Measurements from ENCODE around the gene PEX5L.
A peak's percentile ranks its signal among the peaks of the same experiment; 100 is the strongest.

The PEX5L gene

DNA sequence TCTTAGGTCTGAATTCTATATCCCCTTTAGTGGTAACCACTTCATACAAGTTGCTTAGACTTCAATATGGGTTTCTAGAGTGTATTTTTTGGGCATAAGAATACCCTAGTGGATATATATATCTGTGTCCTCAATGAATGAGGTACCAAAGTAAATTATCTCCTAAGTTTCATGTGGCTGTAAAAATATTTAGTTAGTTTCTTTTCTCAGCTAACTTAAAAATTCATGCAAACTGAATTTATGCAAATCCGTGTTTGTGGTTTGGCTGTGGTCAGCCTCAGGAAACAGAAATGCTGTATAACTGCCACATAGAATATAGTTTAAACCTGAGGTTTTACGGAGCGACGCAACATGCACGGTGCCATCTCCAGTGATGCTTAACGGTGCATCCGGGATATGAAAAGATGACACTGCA is 80.3 kb downstream of the PEX5L start:
- peak; percentile 70 for DNase-seq (ENCODE audit: low spot score)

GRCh38 chr3:179955809-179956208 is 80.9 kb downstream of the PEX5L start:
- no peak for DNase-seq (ENCODE audit: low spot score)

GRCh38 chr3:179955286-179955685 is 81.5 kb downstream of the PEX5L start:
- no peak for DNase-seq (ENCODE audit: low spot score)

DNA sequence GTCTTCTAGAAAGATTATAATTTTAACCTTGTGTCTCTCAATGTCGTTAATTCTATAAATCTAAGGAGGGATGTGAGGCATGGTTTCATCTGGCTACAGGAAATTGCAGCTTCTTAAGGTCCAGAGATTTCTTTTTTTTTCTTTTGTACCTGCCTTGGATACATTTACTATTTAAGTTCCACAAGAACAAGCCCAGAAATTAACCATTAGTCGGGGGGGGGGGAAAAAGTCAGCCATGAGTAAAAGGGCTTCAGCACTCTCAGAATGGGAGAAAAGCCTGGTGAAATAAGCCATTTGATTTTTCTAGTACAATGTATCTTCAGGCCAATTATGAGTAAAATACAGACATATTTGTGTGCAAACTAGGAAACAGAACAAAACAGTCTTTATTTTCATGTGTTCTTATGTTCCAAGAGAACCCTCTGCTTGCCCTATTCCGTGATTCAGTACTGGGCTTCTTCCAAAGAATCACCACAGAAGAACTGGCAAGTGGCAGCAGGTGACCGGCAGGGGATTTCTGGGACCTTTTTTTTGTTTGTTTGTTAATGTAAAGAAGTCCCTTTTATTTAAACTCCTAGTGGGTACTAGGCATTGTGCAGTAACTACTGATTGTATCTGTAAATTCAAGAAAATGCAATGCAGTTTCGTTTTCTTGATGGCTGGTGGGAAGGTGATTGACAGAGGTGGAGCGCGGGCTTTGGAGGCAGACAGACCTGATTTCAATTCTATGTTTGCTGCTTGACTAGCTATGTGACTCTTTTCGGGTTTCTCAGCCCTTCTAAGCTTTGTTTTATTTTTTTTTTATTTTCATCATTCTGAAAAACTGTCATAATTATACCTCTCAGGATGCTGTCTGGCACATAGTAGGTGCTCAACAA is 82.5 kb downstream of the PEX5L start:
- DNase-seq (ENCODE audit: low spot score): no peak

- no peak for DNase-seq (ENCODE audit: low spot score)
These were observed 85.9 kb downstream of the PEX5L start for GRCh38 chr3:179950840-179951239.

GRCh38 chr3:179949869-179950268 is 86.9 kb downstream of the PEX5L start:
- DNase-seq (ENCODE audit: low spot score): no peak

DNA sequence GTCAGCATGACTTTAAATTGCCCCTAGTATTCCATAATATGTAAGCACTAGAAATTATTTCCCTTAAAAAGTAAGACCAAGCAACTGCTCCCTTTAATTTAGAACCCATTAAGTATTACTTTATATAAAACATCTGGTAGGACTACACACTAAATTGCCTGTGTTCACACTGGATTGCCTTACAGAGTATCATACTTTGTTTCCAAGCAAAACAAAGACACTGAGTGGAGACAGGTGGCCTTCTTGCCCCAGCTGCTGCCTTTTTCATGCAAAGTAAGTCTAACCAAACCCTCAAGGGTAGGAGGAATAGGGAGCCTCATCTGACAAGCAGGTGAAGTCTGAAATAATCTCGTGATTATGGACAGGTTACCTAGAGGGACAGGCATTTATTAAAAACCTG is 87.3 kb downstream of the PEX5L start:
- no peak for DNase-seq (ENCODE audit: low spot score)

DNA sequence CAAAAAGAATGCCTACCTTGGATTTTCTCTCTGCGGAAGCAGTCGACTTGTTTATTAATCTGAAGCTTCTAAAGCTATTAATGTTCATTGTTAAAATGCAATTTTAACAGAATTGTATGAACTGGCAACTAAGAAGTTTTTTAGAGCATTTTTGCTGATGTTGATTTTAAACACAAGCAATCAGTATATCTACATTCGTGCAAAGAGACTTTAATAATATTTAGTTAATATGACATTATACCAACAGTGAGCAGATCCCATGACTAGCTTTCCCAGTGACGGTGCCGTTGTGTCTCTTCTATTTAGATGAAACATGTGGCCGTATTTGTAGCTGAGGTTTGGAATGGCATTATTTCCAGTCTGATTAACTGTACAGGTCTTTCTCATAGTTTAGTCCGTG is 88.0 kb downstream of the PEX5L start:
- DNase-seq (ENCODE audit: low spot score): no peak

GRCh38 chr3:179945569-179945968 is 91.2 kb downstream of the PEX5L start:
- no peak for DNase-seq (ENCODE audit: low spot score)

DNA sequence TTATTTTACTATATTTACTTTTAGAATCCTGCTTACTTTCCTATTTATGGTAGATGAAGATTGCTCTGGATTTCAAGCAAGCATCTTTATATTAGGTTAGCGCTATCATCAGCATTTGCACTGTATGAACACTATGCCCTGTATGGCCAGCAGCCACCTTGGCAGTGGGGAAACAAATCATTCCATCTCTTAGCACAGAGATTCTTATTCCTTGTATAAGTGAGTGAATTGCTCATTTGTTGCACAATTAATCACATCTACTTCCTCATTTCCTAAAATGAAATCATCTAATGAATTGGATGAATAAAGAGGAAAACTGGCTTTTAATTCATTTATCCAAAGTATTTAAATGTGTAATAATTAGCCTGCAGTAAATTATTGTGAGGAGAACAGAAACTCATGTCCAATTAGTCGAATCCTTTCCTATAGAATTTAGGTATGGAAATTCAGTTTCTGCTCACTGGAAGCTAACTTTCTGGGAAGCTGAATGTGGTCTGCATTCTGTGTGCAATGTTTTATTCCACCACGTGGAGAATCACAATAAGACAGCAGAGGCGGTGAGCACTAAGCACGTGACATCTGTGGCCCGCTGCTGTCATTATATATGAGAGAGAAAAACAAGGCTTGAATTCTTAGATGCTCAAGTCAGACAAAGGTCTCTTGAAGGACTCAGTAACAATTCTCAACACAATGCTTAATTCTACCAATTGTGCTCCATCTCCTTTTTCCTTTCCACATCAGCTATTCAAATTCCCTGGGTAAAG is 93.4 kb downstream of the PEX5L start:
- no peak for DNase-seq (ENCODE audit: low spot score)

DNA sequence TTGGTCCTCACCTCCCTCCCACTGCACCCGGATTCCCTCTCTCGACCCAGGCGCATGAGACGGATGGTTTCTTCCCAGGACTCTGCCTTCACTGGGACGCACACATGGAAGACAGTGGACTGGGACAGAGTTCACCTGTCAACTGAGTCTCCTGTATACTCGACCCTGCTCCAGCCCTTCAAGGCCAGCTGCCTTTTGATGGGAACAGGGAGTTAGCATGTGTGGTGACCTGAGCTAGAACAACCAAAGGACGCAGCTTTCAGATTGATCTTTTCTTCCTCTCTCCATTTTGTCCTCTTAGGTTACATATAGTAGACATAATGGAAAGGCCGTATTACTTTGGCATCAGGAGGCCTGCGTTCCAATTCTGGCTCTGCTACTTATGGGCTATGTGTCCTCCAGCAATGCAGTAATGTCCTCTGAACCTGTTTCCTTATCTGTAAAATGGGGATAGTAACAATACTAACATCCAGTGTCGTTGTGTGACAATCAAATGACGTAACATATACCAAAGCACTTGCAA is 94.1 kb downstream of the PEX5L start:
- DNase-seq (ENCODE audit: low spot score): no peak

- no peak for DNase-seq (ENCODE audit: low spot score)
These were observed 101.0 kb downstream of the PEX5L start for GRCh38 chr3:179935710-179936109.

DNA sequence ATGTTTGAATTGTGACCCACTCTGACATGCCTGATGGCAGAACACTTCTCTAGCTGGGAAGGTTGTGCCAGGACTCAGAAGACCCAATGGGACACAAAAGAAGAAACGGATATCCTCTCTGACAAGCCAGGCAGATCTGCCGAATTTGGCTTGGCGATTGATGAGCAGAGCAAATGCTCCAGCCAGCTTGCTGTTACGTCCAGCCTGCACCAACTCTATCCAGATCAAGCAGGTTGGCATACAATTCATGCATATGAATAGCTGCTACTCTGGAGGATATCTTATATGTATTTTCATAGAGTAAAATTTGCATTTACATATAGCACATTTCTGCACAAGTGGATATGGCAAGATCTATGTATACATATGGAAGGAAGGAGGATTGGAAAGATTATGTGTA is 102.8 kb downstream of the PEX5L start:
- no peak for DNase-seq (ENCODE audit: low spot score)

- DNase-seq (ENCODE audit: low spot score): no peak
These were observed 103.7 kb downstream of the PEX5L start for GRCh38 chr3:179933080-179933479.

DNA sequence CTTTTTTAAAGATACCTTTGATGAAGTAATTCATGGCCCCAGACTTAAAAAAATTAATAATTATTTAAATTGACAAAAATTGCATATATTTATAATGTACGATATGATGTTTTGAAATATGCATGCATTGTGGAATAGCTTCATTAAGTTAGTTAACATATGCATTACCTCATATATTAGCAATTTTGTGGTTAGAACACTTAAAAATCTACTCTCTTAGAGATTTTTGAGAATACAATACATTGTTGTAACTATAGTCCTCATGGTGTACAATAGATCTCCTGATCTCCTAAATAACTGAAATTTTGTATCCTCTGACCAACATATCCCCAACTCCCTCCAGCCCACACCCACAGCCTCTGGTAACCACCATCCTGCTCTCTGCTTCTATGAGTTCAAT is 104.1 kb downstream of the PEX5L start:
- no peak for DNase-seq (ENCODE audit: low spot score)

DNA sequence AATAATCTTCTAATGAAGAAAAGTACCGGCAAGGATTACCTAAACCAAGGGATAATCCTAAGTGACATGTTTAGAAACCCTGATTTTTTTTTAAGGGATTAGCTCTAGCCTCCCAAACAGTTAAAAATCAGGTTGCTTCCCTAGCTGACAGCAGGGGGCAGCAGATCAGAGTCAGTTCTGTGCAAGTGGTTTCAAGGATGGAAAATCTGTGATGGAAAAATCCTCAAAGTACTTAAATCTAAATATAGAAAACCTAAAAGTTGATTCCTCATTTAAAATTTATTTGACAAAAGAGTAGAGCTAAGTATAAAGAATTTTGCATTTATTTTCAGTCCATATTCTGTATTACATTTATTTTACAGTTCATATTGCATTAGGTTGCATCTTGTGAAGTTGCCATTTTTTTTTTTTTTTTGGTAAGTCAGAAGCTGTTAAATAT is 107.6 kb downstream of the PEX5L start:
- peak; percentile 50 for DNase-seq (ENCODE audit: low spot score)

DNA sequence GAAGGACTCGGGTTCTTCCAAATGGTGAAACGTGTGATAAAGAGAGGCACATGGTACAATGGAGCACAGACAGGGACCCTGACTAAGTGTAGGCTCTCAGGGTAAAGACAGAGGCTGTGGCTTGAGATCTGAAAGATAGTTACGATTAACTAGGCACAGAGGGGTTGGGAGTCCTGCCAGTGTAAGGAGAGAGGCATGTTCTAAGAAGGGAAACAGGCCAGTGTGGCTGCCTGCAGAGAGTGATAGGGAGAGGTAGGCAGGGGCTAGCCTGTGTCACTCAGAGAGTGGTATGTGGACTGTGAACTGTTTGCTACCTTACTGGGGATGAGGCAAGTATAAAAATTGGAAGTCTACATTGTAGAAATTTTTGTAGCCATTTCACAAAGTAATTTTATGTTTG is 109.5 kb downstream of the PEX5L start:
- DNase-seq (ENCODE audit: low spot score): no peak

DNA sequence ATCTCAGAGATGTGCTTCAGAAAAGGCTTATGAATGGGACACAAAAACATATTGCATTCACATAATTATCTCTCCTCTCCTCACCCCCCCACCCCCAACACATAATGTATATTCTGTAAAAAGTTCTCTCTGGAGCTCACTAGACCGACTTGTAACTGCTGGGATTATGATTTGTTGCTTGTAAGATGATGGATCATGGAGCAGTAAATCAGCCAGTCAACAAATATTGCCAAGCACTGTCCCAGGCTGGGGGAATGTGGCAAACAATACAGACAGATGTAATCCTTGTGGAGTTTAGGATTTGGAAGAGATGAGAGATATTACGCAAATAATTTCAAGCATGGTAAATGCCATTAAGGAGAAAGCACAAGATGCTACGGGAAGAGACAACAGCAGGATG is 114.8 kb downstream of the PEX5L start:
- no peak for DNase-seq (ENCODE audit: low spot score)

DNA sequence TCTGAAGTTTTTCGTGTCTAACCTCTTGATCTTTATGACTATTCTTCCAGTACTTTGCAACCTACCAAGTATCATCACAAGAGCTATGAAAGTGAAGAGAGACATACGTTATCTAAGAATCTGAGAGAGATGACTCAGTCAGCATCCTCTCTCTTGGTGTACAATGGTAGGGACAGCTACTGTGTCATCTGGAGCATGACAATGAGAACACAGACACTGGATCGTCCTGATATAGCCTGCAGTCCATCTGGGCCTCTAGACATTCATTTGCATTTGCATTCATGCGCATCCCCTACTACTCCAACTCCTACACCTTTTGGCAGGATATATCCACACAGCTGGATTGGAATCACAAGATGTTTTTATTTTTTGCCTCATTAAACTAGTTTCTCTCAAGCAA is 115.2 kb downstream of the PEX5L start:
- DNase-seq (ENCODE audit: low spot score): peak; percentile 64

GRCh38 chr3:179907784-179908482 is 128.8 kb downstream of the PEX5L start:
- DNase-seq (ENCODE audit: low spot score): no peak

DNA sequence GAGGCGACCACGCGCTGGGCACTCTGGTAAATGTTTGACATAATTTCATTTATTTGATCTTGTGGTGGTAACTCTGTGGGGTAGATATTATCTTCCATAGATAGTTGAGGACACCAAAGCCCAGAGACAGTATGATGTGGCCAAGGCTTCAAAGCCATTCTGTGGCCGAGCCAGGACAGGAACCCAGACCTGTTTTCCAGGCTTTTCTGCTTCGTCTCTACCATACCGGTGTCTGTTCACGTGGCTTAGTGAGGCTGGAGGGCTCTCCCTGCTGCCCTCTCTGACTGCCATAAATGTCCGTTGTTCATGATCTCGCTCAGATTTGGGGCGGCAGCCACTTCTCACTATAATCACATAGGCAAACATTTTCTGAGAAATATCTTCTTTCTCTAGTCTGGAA is 134.7 kb downstream of the PEX5L start:
- DNase-seq (ENCODE audit: low spot score): no peak

DNA sequence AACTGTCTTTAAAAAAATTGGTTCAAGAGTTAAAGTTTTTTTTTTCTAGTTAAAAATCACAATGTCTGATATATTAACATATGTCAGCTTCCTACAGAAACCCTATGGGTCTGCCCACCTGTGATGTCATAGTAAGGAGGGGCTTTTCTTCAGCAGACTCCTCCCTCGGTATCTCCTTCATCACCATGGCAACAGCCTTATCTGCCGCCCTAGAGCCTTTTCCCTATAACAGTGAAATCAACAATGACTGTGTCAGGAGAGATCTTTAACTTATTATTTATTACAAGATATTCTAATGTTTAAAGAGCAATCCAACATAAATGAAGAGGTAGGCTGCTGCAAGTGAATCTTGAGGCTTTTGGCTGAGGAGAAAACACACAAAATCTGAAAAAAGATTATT is 138.7 kb downstream of the PEX5L start:
- DNase-seq (ENCODE audit: low spot score): peak; percentile 39
